Adrenal gland (tissue), 5 donors: Measurements from ENCODE around the gene DIAPH3.

Experiments used
- CTCF ChIP-seq, 6 experiments: fragments of 450-650 bp in 4 of 6; fragments of 200-600 bp in 2 of 6; sonication (generic) in 1 of 6; IDR thresholded peaks; 1 replicate in 5 of 6; 2 replicates in 1 of 6; pipeline versions ENCODE4 v1.5.1 to v1.8.0; 2016 to 2021; ENCODE audit warnings: antibody characterized with exemption in 6 of 6, mild to moderate bottlenecking in 2 of 6, moderate library complexity in 1 of 6
- POLR2A ChIP-seq, 2 donors: fragments of 450-650 bp; IDR thresholded peaks; one replicate each; pipeline ENCODE4 v1.6.1; 2017; ENCODE audit warnings: antibody characterized with exemption in 2 of 2, mild to moderate bottlenecking in 2 of 2, moderate library complexity in 1 of 2
- donor health status: DM: no; HTN: no; CAD: no.

- TF ChIP-seq CTCF (IDR thresholded peaks at IDR 0.05), result no peak
- no peak for TF ChIP-seq POLR2A (IDR thresholded peaks at IDR 0.05)
These were observed 151.2 kb downstream of the DIAPH3 start for GRCh38 chr13:60012488-60012887.
